ENCODE results near the gene TSPAN7.

- no peak for TF ChIP-seq CTCF (IDR thresholded peaks at IDR 0.05)
- TF ChIP-seq EZH2phosphoT487 (IDR thresholded peaks at IDR 0.05) = no peak
- no peak for TF ChIP-seq EZH2 (IDR thresholded peaks at IDR 0.05)
Measured at GRCh38 chrX:38692961-38693360, 131.6 kb downstream of the TSPAN7 start.
